Stimulated activated CD4-positive, alpha-beta T cell treated with anti-CD3 and anti-CD28 coated beads, Interleukin-4, amount 100 ng/mL, for 1 hour (primary cell): Measurements from ENCODE around the gene TRIM22.
A peak's percentile ranks its signal among the peaks of the same experiment; 100 is the strongest.
"Not testable (repeated sequence)": the region's sequence is repeated elsewhere in the genome, so short reads cannot be mapped to it uniquely, and the experiment has no call there.

Experiments used
- DNase-seq: peaks from one replicate; pipeline ENCODE4 v3.0.0-alpha.2; 2020

Gene TRIM22, protein sequence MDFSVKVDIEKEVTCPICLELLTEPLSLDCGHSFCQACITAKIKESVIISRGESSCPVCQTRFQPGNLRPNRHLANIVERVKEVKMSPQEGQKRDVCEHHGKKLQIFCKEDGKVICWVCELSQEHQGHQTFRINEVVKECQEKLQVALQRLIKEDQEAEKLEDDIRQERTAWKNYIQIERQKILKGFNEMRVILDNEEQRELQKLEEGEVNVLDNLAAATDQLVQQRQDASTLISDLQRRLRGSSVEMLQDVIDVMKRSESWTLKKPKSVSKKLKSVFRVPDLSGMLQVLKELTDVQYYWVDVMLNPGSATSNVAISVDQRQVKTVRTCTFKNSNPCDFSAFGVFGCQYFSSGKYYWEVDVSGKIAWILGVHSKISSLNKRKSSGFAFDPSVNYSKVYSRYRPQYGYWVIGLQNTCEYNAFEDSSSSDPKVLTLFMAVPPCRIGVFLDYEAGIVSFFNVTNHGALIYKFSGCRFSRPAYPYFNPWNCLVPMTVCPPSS

DNA sequence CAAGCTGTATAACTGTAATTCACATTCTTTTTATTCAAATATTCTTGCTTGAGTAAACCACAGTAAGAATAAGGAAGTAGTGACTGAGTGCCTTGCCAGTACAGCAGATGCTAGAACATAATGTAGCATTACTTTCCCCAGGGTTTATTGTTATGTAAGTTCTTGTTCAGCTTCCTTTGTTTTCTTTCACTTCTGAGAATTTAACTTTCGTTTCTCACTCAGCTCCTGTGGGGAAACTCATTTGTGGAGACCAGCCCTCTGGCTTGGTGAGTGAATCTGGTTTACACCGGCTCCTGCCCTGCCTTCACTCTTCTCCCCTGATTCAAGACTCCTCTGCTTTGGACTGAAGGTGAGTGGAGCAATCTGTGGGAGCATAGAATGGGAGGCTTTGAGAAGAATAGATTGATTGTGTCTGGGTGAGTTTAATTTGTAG is at the start of gene TRIM22:
Gene TRIM22, plus strand, starts transcription at position 240 of the 433 bp plus-strand sequence. CDS start 6,443 bp downstream, outside the sequence.
- peak; percentile 38 for DNase-seq

DNA sequence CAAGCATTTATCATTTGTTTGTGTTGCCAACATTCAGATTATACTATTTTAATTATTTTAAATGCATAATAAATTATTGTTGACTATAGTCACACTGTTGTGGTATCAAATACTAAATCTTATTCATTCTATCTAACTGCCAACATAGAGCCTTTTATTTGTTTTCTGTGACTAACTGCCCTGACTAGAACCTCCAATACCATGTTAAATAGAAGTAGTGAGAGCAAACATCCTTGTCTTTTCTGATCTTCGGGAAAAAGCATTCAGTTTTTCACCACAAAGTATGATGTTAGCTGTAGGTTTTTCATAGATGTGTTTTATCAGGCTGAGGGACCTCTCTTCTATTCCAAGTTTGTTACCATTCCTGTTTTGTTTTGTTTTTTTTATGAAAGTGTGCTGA is 49.6 kb upstream of the TRIM22 start:
- no peak for DNase-seq

DNA sequence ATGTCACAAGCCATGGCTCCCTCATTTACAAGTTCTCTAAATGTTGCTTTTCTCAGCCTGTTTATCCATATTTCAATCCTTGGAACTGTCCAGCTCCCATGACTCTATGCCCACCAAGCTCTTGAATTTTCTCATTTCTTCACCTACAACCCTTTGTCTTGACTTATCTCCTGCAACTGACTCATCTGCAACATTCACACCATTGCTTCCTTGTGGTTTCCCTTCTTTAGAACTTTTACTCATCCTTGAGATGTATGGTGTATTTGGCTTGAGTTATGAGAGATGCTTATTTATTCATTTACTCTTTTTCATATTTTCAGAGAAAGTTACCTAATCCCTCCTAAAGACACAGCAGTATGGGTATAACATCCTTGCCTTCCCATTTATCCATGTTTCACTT is 46.0 kb upstream of the TRIM22 start:
- no peak for DNase-seq

DNA sequence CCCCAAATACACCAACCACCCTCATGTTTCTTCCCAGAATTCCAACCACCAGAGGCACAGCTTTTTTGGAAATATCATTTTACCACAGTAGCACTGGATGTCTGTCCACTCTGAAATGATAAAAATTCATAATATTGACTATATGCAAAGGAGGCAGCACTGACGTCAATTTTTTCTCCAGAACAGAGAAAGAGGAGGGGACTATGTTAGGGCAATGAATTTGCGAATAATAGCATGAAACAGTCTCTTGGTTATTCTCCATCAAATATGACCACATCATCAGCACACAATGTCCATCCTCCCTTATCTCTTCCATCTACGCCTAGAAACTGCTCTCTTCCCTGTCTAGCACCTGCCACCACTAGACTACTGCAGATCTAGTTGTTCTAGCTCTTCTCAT is 43.5 kb upstream of the TRIM22 start:
- no peak for DNase-seq

DNA sequence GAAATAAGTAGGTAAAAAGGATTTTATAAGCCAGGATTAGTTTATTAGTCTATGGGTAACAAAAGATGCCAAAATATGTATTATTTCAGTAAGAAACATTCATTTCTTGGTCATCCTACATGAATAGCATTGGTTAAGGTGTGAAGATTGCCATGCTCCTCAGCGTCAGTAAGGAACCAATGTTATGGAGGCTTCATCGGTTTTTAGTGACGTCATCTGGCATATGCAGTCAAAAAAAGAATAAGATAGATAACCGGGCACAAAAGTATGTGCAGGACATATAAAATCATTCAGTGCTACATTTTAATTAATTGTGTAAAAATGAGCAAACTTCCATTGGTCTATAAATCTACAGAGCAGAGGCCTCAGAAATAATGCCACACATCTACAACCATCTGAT is 34.1 kb upstream of the TRIM22 start:
- no peak for DNase-seq

DNA sequence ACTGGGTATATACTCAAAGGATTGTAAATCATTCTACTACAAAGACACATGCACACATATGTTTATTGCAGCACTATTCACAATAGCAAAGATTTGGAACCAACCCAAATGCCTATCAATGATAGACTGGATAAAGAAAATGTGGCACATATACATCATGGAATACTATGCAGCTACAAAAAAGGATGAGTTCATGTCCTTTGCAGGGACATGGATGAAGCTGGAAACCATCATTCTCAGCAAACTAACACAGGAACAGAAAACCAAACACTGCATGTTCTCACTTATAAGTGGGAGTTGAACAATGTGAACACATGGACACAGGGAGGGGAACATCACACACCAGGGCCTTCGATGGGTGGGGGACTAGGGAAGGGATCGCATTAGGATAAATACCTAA is 32.6 kb upstream of the TRIM22 start:
- DNase-seq = not testable (repeated sequence)

DNA sequence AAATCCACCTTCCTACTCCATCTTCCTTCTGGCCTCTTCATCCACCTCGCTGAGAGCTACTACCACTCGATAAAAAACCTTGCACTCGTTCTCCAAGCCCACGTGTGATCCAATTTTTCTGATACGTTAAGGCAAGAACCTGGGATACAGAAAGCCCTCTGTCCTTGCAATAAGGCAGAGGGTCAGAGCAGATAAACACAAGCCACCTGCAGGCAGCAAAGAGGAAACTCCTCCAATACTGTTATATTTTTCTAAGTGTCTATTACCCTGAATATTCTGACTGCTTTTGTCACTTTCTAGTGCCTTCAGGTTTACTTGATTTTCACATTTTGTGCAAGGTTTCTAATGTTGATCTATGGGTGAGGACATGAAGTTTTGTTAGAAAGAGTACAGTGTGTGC is 31.3 kb upstream of the TRIM22 start:
- DNase-seq = no peak

DNA sequence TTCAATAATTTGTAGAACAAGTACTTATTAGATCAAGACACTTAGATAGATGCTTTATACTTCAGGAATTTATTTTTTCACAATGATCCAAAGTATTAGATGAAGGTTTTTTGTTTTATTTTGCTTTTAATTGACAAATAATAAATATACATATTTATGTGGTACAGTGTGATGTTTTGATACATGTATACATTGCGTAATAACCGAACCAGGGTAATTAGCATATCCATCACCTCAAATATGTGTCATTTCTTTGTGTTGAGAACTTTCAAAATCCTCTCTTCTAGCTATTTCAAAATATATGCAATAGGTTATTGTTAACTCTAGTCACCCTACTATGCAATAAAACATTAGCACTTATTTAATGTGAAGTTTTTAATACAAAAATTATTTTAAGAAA is 26.1 kb upstream of the TRIM22 start:
- DNase-seq = no peak

DNA sequence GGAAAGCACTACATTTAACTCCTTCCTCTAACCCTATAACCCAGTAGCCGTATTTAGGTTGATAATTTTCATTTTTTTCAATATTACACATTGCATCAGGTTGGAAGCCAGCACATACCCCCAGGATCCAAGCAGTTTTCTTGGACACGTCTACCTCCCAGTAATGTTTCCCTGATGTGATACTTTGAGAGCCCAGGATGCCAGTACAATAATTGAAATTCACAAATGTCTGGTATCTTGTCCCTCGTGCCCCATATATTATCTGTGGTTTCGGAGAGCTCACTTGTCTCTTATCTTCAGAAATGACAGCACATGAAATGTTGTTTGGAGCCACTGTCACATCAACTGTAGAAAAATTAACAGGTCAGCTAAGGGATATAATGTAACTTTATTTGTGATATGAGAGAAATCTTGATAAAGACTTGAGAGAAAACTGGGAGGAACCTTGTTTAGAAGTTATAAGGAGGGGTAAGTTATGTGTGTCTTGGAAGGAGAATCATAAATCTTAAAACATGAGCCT is 24.5 kb upstream of the TRIM22 start:
- no peak for DNase-seq

DNA sequence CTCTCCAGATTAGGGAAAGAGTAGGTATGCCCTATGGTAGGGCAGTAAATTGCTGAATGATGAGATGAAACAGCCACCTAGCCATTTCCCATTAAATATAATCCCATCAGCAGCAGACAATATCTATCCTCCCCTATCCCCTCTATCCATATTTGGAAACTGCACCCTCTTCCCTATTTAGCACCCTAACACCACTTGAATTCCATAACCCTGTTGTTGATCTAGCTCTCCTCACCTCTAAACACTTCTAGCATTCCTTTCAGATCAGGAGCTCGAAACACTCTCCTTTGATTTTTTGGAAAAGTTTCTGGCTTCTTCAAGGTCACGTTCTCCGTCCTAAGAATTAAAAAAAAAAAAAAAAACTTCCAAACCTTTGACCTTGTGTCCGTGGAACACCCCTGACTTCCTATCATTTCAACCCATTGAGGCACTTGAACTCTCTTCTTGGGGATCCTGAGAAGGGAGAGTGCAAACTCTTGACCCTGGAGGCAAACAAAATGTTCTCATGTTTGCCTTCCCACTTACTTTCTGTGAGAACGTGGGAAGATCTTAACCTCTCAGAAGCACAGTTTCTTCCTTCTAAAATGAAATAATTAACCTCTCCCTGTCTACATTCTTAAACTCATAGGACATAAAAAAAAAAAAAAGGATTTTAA is 23.7 kb upstream of the TRIM22 start:
- DNase-seq = no peak

DNA sequence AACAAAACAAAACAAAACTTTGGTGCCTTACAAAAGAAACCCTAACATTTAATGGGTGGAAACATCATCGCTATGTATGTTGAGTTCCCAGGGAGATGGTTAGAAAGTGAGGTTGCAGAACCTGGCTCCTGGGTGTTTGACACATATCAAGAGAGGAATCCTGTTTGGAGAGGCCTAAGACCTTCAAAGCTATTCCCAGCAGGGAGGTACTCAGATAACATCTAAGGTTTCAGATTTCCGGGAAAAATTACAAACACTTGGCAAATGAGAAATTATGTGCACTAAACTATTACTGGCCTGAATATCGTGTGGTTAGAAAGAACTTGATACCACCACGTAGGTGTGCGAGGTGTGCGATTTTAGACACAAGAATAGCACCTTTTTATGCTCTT is 23.2 kb upstream of the TRIM22 start:
- no peak for DNase-seq

DNA sequence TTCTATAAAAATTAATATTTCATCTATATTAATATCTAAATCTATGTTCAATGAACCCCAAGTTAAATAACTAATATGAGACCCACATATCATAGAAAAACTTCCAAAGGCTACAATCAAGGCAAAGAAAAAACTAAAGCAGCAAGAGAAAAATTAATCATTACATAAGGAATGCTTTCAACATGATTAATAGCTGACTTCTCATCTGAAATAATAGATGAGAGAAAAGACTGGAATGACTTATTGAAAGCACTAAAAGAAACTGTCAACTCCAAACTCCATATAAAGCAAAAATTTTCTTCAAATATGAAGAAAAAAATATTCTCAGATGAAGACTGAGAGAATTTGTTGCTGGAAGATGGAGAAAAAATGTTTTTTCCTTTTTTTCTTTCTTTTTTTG is 17.8 kb upstream of the TRIM22 start:
- DNase-seq = no peak

DNA sequence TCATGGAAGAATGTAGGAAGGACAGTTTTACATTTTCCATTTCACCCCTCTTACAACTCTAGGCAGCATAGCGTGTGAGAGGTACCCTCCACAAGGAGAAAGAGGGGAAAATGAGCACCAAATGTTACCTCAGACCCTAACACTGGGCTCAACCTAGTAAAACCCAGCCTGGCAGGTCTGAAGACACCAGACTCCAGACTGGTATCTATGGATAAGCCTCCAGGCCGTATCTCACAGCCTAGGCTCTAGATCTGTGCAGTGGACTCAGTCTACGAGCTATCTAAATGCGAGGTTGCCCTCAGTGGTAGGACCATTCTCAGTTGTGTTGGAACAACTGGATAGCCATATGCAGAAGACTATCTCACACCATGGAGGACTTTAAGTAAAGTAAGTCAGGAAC is 15.2 kb upstream of the TRIM22 start:
- no peak for DNase-seq

DNA sequence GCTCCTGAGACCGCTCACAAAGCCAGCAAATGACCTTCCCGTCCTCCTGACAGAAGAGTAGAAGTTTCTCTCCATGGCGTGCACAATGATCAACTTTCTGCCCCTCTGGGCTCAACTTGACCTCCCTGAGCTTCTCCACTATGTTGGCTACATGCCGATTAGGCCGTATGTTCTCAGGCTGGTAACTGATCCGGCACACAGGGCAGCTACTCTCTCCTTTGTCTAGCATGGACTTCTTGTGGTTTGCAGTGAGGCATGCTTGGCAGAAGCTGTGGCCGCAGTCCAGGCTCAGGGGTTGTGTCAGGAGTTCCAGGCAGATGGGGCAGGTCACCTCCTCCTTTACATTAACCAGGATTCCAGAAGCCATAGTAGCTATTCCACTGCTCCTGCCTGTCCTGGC is 9.8 kb upstream of the TRIM22 start:
- no peak for DNase-seq

DNA sequence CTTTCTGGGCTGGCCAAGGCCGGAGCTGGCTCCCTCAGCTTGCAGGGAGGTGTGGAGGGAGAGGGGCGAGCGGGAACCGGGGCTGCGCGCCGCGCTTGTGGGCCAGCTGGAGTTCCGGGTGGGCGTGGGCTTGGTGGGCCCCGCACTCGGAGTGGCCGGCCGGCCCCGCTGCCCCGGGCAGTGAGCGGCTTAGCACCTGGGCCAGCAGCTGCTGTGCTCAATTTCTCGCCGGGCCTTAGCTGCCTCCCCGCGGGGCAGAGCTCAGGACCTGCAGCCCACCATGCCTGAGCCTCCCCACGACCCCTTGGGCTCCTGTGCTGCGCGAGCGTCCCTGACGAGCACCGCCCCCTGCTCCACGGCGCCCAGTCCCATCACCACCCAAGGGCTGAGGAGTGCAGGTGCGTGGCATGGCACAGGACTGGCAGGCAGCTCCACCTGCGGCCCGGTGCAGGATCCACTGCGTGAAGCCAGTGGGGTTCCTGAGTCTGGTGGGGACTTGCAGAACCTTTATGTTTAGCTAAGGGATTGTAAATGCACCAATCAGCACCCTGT is 6.6 kb upstream of the TRIM22 start:
- DNase-seq = not testable (repeated sequence)

DNA sequence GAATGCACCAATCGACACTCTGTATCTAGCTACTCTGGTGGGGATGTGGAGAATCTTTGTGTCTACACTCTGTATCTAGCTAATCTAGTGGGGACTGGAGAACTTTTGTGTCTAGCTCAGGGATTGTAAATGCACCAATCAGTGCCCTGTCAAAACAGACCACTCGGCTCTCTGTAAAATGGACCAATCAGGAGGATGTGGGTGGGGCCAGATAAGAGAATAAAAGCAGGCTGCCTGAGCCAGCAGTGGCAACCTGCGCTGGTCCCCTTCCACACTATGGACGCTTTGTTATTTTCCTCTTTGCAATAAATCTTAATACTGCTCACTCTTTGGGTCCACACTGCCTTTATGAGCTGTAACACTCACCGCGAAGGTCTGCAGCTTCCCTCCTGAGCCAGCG is 6.0 kb upstream of the TRIM22 start:
- peak; percentile 23 for DNase-seq

DNA sequence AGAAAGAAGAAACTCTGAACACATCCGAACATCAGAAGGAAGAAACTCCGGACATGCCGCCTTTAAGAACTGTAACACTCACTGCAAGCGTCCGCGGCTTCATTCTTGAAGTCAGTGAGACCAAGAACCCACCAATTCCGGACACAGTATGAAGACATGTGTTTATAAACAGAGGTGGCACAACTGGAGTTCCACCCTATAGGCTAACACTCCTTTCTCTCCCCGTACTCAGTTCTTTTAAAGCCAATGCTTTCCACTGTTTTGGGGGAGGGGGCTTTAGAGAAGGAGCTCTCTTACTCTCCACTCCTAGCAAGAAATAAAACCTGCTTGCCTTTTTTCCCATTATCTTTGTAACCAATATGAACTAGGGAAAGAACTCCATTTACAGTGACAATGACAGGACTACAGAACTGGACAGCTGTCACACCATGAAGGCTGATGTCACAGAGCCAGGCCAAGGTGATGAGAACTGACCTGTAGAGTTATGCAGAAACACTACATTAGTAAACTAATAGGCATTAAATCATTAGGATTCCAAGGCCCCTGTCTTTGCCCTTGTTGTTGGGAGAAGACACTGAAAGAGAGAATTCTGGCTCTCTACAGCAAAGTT is 5.4 kb upstream of the TRIM22 start:
- DNase-seq = no peak

DNA sequence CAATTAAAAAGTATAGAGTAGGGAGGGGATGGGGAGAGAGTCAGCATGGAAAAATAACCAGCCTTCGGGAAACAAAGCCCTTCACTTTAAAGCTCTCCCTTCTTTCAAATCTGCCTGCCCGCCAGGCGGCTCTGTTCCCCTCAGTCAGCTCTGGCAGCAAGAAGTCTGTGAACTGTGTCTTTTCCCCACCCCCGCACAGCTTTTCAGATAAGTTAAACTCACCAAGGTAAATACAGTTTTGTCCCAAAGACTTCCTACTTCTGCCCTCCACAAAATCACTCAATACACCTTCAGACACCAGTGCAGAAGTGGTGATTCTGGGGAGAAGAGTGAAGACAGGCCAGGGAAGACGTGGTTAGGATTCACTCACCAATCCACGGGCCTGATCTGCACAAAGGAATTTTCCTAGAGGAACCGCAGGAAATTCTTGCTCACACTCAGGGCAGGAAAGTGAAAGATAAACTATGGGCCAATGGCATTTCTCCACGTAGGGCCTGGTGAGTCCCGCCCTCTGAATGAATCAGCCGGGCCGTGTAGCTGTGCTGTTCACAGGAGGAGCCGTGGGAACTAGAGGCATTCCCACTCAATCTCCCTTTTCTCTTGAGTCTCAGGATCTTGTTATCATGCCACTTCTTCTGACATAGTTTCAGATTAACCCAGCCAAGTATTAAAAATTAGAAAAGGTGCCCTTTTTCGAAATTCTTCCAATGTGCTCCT is 4.8 kb upstream of the TRIM22 start, which contains the start of gene TRIM5:
Gene TRIM5, minus strand, starts transcription at position 429 of the 717 bp plus-strand sequence. CDS start 4,897 bp downstream, outside the sequence.
- DNase-seq = peak; percentile 77

DNA sequence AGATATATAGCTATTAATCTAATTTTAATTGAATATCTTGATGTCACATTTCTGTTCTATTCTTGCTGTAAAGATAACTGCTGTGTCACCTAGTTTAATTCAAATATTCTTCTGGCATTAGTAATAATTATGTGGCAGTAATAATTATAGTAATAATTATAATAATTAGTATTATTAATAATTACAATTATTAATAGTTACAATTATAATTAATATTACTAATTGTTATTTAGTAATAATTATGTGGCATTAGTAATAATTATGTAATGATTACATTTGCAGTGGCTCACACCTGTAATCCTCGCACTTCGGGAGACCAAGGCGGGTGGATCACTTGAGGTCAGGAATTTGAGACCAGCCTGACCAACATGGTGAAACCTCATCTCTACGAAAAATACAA is 3.2 kb upstream of the TRIM22 start:
- DNase-seq = no peak

DNA sequence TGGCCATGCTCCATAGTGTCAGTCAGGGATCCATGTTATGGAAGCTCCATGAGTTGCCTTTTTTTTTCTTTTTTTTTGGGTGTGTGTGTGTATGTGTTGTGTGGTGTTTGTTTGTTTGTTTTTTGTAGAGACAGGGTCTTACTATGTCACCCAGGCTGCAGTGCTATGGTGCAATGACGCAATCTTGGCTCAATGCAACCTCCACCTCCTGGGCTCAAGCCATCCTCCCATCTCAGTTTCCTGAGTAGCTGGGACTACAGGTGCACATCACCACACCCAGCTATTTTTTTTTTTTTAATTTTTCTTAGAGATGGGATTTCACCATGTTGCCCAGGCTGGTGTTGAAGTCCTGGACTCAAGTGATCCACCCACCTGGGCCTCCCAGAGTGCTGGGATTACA is 1.1 kb upstream of the TRIM22 start:
- no peak for DNase-seq

DNA sequence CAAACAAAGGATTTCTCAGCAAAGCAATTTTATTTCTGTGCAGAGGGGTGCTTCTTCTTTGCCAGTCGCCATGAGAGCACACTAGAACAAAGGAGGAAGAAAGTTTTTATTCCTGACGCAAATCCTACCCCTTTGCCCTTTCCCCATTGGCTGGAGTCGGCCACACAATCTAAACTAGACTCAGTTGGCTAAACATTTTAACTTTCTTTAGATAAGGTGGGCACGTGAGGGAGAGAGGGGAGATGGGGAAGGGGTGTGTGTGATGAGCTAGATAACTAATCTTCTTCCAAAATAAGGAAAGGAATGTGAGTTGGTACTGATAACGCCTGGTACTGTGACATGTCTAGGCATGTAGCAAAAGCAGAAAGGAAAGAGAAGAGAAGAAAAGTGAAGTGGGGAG is 626 bp downstream of the TRIM22 start:
- DNase-seq = no peak

DNA sequence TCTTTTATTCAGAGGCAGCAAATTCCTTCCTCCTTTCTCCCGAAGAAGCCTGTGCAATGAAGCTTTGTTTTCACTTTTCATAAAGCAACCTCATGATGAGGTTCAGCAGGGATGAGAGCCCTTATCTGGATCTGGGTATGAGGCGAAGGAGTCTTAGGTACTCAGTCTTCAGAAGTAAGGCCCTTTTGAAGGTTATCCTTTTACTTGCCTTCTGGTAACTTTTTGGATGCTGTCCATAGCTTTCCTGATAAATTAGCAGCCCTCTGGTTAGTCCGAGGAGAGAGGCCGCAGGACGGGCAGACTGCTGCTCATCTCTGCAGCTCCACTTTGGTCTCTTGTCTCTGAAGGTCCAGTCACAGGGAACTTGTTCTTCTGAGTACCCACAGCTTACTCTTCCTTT is 1.1 kb downstream of the TRIM22 start:
- no peak for DNase-seq
